Heart left ventricle (tissue), 13 donors: ENCODE data around the gene EGR4.

Experiments
- POLR2A ChIP-seq, 2 donors: fragments of 450-650 bp; IDR thresholded peaks; one replicate each; pipeline ENCODE4 v1.6.1; 2017; ENCODE audit warnings: antibody characterized with exemption in 2 of 2, mild to moderate bottlenecking in 2 of 2, moderate library complexity in 2 of 2
- TF ChIP-seq, protein P1 (sequence below), 12 donors: fragments of 200-600 bp; sonication (generic) in 4 of 12; IDR thresholded peaks; one replicate each; pipeline versions ENCODE4 v1.5.0 to v1.8.0; 2018 to 2022; ENCODE audit warnings: antibody characterized with exemption in 12 of 12, mild to moderate bottlenecking in 5 of 12
- donor health status: ischemic (EF 13 %, LVEDD 7.1; RV severe dilation, severe dysfunction).
- donor health status: DM: no; HTN: yes; CAD: no.
- donor health status: DM: no; HTN: no; CAD: no.
- donor health status: ischemic (EF 25% LVEDD 6.9; RV normal size, moderate dysfunction).
- donor health status: ischemic (EF 25% LVEDD 5.7; RV mildly dilated, moderate dysfunction).
- donor health status: ischemic (EF 35%, LVEDD 5.7; RV mildly dilated, moderate dysfunction).
- donor health status: nonischemic (EF 11% LVEDD 7.7; RV severe dilation, severe dysfunction).
- donor health status: DM: yes; HTN: yes; CAD: no.
- donor health status: PGD.
- donor health status: ischemic (EF 29% LVEDD 5.4; RV normal size, mild dysfunction).
- donor health status: nonischemic (EF 23%, LVEDD 6.1; RV moderate dilation, normal function).

- TF ChIP-seq, protein P1, sequence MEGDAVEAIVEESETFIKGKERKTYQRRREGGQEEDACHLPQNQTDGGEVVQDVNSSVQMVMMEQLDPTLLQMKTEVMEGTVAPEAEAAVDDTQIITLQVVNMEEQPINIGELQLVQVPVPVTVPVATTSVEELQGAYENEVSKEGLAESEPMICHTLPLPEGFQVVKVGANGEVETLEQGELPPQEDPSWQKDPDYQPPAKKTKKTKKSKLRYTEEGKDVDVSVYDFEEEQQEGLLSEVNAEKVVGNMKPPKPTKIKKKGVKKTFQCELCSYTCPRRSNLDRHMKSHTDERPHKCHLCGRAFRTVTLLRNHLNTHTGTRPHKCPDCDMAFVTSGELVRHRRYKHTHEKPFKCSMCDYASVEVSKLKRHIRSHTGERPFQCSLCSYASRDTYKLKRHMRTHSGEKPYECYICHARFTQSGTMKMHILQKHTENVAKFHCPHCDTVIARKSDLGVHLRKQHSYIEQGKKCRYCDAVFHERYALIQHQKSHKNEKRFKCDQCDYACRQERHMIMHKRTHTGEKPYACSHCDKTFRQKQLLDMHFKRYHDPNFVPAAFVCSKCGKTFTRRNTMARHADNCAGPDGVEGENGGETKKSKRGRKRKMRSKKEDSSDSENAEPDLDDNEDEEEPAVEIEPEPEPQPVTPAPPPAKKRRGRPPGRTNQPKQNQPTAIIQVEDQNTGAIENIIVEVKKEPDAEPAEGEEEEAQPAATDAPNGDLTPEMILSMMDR (IDR thresholded peaks at IDR 0.05) = no peak
- TF ChIP-seq POLR2A (IDR thresholded peaks at IDR 0.05) = no peak
Measured at GRCh38 chr2:73291461-73292315, 1.7 kb downstream of the EGR4 start.
